ENCODE measurements around the gene TBC1D3D.
"Not testable (repeated sequence)": the region's sequence is repeated elsewhere in the genome, so short reads cannot be mapped to it uniquely, and the experiment has no call there.

DNA sequence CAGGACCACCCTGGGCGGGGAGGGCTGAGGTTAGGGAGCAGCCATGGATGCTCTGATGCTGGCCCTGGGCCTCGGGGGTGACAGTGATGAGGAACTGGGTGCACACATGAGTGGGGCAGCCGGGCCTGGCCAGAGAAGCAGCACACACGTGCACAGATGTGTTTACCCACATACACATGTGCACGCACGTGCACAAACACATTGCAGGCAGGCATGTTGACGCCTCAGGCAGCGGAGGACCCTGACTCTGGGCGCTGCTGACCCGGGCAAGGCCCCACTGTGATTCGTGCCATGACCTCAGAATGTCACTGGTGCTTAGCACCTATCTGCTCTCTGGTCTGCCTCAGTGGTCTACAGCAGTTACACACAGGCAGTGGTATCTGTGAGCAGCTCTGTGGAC, at the start of gene TBC1D3D:
- TF ChIP-seq, protein P1, sequence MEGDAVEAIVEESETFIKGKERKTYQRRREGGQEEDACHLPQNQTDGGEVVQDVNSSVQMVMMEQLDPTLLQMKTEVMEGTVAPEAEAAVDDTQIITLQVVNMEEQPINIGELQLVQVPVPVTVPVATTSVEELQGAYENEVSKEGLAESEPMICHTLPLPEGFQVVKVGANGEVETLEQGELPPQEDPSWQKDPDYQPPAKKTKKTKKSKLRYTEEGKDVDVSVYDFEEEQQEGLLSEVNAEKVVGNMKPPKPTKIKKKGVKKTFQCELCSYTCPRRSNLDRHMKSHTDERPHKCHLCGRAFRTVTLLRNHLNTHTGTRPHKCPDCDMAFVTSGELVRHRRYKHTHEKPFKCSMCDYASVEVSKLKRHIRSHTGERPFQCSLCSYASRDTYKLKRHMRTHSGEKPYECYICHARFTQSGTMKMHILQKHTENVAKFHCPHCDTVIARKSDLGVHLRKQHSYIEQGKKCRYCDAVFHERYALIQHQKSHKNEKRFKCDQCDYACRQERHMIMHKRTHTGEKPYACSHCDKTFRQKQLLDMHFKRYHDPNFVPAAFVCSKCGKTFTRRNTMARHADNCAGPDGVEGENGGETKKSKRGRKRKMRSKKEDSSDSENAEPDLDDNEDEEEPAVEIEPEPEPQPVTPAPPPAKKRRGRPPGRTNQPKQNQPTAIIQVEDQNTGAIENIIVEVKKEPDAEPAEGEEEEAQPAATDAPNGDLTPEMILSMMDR (IDR thresholded peaks at IDR 0.05) = not testable (repeated sequence)
- not testable (repeated sequence) for TF ChIP-seq ZNF423 (CRISPR knock-in tag; IDR thresholded peaks at IDR 0.05); CBFB (CRISPR knock-in tag; IDR thresholded peaks at IDR 0.05; ENCODE audit: low read depth); JUN (CRISPR knock-in tag; IDR thresholded peaks at IDR 0.05)
- TF ChIP-seq, protein P2, sequence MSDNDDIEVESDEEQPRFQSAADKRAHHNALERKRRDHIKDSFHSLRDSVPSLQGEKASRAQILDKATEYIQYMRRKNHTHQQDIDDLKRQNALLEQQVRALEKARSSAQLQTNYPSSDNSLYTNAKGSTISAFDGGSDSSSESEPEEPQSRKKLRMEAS (CRISPR knock-in tag; IDR thresholded peaks at IDR 0.05) = not testable (repeated sequence)
